ENCODE data around the gene AGAP3. TPM values are rescaled to one million over a fixed set of nuclear protein-coding genes. Genes with fewer than 3 reads are reported as not detected.
"Not testable (repeated sequence)": the region's sequence is repeated elsewhere in the genome, so short reads cannot be mapped to it uniquely, and the experiment has no call there.

AGAP3 gene
- total RNA-seq, 1 experiment from 2014 or later: 126 TPM

DNA sequence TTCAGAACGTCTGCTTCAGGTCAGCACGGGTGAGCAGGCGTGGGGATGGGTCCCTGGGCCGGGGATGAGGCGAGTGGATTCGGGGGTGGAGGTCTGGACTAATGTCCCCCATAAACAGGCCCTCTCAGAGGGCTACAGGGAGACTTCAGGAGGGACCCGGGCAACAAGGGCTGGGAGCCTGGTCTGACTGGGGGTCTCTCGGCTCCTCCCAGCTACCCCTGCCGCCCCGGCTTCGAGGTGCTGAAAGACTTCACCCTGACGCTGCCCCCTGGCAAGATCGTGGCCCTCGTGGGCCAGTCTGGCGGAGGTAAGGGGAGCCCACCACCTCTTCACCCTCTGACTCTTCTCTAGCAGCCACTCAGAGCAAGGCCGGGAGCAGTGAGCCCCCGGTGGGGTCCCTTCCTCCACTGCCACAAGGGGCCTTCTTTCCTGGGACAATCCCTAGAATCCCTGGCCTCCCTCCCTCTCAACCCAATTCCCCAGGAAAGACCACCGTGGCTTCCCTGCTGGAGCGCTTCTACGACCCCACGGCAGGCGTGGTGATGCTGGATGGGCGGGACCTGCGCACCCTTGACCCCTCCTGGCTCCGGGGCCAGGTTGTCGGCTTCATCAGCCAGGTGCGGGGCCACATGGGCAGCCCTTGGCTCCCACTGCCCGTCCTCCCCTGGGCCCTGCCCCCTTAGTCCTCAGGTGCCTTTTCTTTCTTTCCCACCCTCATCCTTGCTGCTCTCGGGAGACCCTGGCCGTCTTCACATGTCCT lies 45.5 kb upstream of the AGAP3 start:
- CTCF ChIA-PET: no interaction called here
- Histone ChIP-seq H3K4me3 (replicated peaks in 1 of 2; ENCODE audit: low read depth in 1 of 2, low read length in 2 of 2) (no peak overlapping the region), H4K20me1 (ENCODE audit: insufficient read depth) (no peaks in the 10 kb centered on the region), H3K4me2 (ENCODE audit: low read length) (no peak overlapping the region), H3K9me3 (ENCODE audit: control insufficient read depth in 1 of 2, insufficient read depth in 1 of 2, low read depth in 1 of 2, low read length in 2 of 2) (no peaks in the 10 kb centered on the region), H3K27me3 (ENCODE audit: insufficient read depth, low read length) (no peaks in the 10 kb centered on the region), H3K79me2 (ENCODE audit: insufficient read depth, low read length) (no peaks in the 10 kb centered on the region), H3K9me2 (ENCODE audit: insufficient read depth) (no peaks in the 10 kb centered on the region), H2AFZ (ENCODE audit: low read depth, low read length, poor library complexity, severe bottlenecking) (no peak overlapping the region), H3K9ac (ENCODE audit: low read length) (no peak overlapping the region), H3K27ac (ENCODE audit: low read depth, low read length) (no peak overlapping the region), H3K4me1 (ENCODE audit: control insufficient read depth in 1 of 2, insufficient read depth in 2 of 2, low read length in 2 of 2) (peaks cover 16 to 19% of the 10 kb centered on the region in 2 experiments), H3K36me3 (ENCODE audit: control insufficient read depth in 1 of 2, insufficient read depth in 2 of 2, low read length in 2 of 2) (peaks cover 0 to 6% of the 10 kb centered on the region in 2 experiments; a peak in 1 of 4 replicates)
- DNase-seq (ENCODE audit: low read depth, low spot score) (no peak), ATAC-seq (no peak)
- POLR2A ChIA-PET: no interaction called here
- RAD21 ChIA-PET (ENCODE audit: low non-redundant PET in 1 of 2, low total read pairs in 2 of 2, uncharacterized antibody in 2 of 2, unreplicated experiment in 2 of 2): no interaction called here
- BruUV-seq (replicated peaks): no TSS peak
- TF ChIP-seq TCF7L2 (IDR thresholded peaks at IDR 0.05; ENCODE audit: borderline replicate concordance, extremely low read depth, insufficient read depth, insufficient read length) (no peak), EZH2 (IDR thresholded peaks at IDR 0.05) (no peak), SP1 (IDR thresholded peaks at IDR 0.05; ENCODE audit: low read depth) (no peak), RAD21 (IDR thresholded peaks at IDR 0.05; ENCODE audit: low read depth) (no peak), CBX3 (IDR thresholded peaks at IDR 0.05; ENCODE audit: low read depth) (no peak)
- TF ChIP-seq, protein P1, sequence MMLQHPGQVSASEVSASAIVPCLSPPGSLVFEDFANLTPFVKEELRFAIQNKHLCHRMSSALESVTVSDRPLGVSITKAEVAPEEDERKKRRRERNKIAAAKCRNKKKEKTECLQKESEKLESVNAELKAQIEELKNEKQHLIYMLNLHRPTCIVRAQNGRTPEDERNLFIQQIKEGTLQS (IDR thresholded peaks at IDR 0.05): no peak
- TF ChIP-seq, protein P2, sequence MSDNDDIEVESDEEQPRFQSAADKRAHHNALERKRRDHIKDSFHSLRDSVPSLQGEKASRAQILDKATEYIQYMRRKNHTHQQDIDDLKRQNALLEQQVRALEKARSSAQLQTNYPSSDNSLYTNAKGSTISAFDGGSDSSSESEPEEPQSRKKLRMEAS (IDR thresholded peaks at IDR 0.05): no peak
- TF ChIP-seq, protein P3, sequence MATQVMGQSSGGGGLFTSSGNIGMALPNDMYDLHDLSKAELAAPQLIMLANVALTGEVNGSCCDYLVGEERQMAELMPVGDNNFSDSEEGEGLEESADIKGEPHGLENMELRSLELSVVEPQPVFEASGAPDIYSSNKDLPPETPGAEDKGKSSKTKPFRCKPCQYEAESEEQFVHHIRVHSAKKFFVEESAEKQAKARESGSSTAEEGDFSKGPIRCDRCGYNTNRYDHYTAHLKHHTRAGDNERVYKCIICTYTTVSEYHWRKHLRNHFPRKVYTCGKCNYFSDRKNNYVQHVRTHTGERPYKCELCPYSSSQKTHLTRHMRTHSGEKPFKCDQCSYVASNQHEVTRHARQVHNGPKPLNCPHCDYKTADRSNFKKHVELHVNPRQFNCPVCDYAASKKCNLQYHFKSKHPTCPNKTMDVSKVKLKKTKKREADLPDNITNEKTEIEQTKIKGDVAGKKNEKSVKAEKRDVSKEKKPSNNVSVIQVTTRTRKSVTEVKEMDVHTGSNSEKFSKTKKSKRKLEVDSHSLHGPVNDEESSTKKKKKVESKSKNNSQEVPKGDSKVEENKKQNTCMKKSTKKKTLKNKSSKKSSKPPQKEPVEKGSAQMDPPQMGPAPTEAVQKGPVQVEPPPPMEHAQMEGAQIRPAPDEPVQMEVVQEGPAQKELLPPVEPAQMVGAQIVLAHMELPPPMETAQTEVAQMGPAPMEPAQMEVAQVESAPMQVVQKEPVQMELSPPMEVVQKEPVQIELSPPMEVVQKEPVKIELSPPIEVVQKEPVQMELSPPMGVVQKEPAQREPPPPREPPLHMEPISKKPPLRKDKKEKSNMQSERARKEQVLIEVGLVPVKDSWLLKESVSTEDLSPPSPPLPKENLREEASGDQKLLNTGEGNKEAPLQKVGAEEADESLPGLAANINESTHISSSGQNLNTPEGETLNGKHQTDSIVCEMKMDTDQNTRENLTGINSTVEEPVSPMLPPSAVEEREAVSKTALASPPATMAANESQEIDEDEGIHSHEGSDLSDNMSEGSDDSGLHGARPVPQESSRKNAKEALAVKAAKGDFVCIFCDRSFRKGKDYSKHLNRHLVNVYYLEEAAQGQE (IDR thresholded peaks at IDR 0.05; ENCODE audit: low read depth): no peak
- intact Hi-C loops (cut with micrococcal nuclease): no loop called here

DNA sequence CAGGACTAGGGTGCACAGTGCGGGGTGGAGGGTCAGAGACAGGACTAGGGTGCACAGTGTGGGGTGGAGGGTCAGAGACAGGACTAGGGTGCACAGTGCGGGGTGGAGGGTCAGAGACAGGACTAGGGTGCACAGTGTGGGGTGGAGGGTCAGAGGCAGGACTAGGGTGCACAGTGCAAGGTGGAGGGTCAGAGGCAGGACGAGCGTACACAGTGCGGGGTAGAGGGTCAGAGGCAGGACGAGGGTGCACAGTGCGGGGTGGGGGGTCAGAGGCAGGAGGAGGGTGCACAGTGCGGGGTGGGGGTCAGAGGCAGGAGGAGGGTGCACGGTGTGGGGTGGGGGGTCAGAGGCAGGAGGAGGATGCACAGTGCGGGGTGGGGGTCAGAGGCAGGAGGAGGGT lies 42.8 kb upstream of the AGAP3 start:
- H3K9ac ChIP-seq (ENCODE audit: low read length); intact Hi-C loops (cut with micrococcal nuclease); H3K27ac ChIP-seq (ENCODE audit: low read depth, low read length); H3K9me2 ChIP-seq (ENCODE audit: insufficient read depth); H3K79me2 ChIP-seq (ENCODE audit: insufficient read depth, low read length); POLR2A ChIA-PET; ATAC-seq; RAD21 ChIA-PET (ENCODE audit: low non-redundant PET in 1 of 2, low total read pairs in 2 of 2, uncharacterized antibody in 2 of 2, unreplicated experiment in 2 of 2); CTCF ChIA-PET; H3K36me3 ChIP-seq (ENCODE audit: control insufficient read depth in 1 of 2, insufficient read depth in 2 of 2, low read length in 2 of 2); H4K20me1 ChIP-seq (ENCODE audit: insufficient read depth); H2AFZ ChIP-seq (ENCODE audit: low read depth, low read length, poor library complexity, severe bottlenecking); H3K4me2 ChIP-seq (ENCODE audit: low read length); DNase-seq (ENCODE audit: low read depth, low spot score); H3K27me3 ChIP-seq (ENCODE audit: insufficient read depth, low read length); BruUV-seq (replicated peaks); H3K9me3 ChIP-seq (ENCODE audit: control insufficient read depth in 1 of 2, insufficient read depth in 1 of 2, low read depth in 1 of 2, low read length in 2 of 2); H3K4me3 ChIP-seq (replicated peaks in 1 of 2; ENCODE audit: low read depth in 1 of 2, low read length in 2 of 2): not testable (repeated sequence)
- H3K4me1 ChIP-seq (ENCODE audit: control insufficient read depth in 1 of 2, insufficient read depth in 2 of 2, low read length in 2 of 2): peaks cover 16 to 18% of the 10 kb centered on the region in 2 experiments
